Left lobe of liver (tissue), 2 donors: ENCODE data around the gene GLOD4. TPM values are rescaled to one million over a fixed set of nuclear protein-coding genes. Genes with fewer than 3 reads are reported as not detected.
"Not testable (repeated sequence)": the region's sequence is repeated elsewhere in the genome, so short reads cannot be mapped to it uniquely, and the experiment has no call there.

Source experiments
- ATAC-seq: fragments of 200-7000 bp; cut with Tn5 transposase; one replicate; pipeline ENCODE4 v1.9.1; 2020; ENCODE audit warnings: mild to moderate bottlenecking, moderate library complexity
- DNase-seq: peaks from one replicate; pipeline ENCODE4 v3.0.0-alpha.2; 2020; ENCODE audit warnings: low spot score
- total RNA-seq: library from RNA; stranded (reverse); gene quantifications from one replicate; pipeline ENCODE4 v1.2.1, GENCODE V29; 2021
- donor health status: DM: no; HTN: no; CAD: no; lungs with moderate emphysema.
- donor health status: DM: no; HTN: yes; CAD: no.

GLOD4 gene
- total RNA-seq, 1 donor from 2014 or later: 35.4 TPM

DNA sequence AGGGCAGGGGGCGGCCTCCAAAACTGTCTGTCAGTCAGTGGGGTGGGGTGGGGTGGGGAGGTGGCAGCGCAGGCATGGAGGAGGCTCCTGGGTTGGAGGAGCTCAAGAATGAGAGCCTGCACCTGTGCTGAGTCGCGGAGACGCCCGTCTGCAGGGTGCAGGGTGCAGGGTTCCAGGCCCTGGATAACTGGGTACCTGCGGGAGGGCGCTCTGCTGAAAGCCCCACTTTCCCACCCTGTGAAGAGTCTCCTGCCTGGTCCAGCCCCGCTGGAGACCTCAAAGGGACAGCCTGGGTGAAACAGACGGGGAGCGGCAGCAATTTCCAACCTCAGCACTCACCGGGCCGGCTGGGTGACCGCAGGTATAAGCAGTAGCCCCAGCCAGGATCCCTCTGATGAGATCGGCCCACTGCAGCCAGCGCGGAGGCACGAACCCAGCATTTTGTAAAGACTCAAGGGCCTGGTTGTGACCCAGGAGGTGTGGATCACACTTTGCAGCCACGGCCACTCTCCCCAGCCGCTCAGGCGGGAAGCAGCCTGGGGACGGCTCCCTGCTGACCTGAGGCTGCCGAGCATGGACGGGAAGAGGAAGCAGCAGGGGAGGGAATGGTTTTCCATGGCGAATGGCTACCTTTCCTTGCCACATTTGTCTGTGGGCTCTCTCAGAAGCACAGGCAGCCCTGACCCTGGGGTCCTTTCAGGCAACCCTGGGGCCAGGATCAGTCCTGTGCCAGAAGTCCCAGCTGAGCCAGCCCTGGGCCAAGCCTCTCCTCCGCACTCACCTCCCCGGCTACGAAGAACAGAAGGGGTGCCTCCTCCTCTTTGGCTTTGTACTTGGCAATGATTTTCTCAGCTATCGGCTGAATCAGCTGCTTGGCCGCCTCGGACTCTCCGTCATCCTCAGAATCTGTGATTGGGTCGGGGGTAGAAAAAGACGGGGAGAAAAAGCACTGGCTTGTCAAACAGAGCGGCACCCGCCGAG is 21.1 kb upstream of the GLOD4 start:
- DNase-seq (no peak), ATAC-seq (no peak)

GRCh38 chr17:802481-802880 is 20.4 kb upstream of the GLOD4 start:
- DNase-seq: no peak

GRCh38 chr17:801660-802059 is 19.6 kb upstream of the GLOD4 start:
- no peak for DNase-seq
- peak; percentile 68 for ATAC-seq

More at GRCh38 chr17:802481-802880, 20.4 kb upstream of the GLOD4 start:
- ATAC-seq: no peak

DNA sequence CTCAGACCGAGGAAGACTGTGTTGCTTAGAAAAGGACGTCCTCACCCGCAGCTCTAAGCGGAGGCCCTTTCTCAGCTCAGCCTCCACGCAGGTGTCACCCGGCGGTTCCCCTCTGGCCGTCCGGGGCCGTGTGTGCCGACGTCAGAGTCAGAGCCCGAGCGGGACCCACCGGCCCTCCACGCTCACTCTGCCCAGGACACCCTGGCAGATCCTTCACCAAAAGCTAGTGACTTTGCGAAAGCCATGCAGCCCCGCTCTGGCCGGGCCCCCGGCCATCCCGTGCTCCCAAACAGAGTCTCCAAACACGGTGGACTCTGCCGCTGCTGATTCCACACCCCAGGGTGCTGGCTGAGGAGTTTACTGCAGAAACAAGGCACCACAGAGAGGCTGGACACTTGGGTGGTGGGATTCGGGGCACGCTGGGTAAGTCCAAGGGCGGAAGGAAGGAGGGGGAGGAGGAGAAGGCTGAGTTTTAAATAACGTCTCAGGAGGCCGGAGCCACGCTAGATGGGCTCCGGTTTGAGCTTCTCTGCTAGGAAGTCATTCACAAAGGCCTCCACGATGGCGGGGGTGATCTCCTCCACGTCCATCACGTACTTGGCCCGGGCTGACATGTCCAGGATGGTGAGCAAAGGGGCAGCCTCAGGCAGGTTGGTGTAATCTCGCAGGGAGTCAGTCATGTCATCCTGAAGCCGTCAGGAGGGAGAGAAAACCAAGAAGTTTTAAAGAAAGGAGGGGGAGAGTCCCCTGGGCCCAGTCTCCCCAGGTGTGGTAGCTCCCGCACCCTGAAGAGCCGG is 18.6 kb upstream of the GLOD4 start:
- DNase-seq (no peak), ATAC-seq (no peak)

- ATAC-seq: no peak
- no peak for DNase-seq
These were observed 17.2 kb upstream of the GLOD4 start for GRCh38 chr17:799261-799660.

GRCh38 chr17:798246-798645 is 16.2 kb upstream of the GLOD4 start:
- ATAC-seq: no peak
- DNase-seq: no peak

- ATAC-seq (no peak), DNase-seq (no peak)
These were observed 15.3 kb upstream of the GLOD4 start for GRCh38 chr17:797236-797840.

DNA sequence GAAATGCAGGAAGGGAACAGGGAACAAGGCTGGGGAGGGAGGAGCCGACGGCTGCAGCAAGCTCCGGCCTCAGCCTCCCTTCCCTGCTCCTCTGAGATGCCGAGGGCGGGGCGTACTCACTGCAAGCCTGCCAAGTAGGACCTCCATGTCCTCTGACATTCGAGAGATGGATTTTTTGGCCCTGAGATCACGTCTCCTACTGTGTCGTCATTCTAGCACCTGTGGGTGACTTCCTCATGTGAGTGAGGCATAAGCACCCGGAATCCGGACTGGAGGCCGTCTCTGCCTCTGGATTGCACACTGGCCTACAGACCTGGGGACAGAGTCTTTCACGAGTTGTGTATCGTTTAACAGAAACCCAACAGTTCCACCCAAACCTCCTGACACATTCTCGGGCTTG is 14.5 kb upstream of the GLOD4 start:
- ATAC-seq (no peak), DNase-seq (no peak)

DNA sequence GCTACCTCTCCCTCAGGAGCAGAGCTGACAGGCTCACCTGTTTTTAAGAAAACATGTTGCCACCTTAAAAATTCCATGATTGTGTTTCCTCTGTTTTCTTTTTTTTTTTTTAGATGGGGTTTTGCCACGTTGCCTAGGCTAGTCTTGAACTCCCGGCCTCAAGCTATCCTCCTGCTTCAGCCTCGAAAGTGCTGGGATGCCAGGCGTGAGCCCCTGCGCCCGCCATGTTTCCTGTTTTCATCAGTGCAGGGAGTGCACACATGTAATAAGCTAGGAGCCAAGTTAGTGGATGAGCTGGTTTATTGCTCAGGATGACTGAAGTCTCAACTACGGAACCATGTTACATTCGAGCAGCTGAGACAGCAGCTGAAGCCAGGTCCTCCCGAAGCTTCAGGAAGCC is 13.6 kb upstream of the GLOD4 start:
- ATAC-seq: no peak
- no peak for DNase-seq

DNA sequence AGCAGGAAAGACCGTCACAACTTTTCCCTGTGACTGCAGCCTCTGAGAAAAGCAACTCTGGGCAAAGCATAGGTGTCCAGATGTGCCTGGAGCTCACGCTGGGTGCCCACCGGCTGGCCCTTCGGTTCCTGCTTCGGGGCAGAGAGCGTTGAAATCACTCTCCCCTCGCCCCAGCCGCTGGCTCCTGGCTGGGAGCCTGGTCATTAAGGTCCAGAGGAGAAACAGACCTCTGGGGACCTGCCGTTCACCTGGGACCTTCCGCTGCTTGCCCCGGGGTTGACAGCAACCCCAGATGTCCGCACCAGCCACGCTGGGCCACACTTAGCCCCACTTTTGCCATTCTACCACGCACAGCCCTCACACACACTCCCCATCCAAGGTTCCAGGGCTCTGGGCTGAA is 13.2 kb upstream of the GLOD4 start:
- ATAC-seq (no peak), DNase-seq (no peak)

DNA sequence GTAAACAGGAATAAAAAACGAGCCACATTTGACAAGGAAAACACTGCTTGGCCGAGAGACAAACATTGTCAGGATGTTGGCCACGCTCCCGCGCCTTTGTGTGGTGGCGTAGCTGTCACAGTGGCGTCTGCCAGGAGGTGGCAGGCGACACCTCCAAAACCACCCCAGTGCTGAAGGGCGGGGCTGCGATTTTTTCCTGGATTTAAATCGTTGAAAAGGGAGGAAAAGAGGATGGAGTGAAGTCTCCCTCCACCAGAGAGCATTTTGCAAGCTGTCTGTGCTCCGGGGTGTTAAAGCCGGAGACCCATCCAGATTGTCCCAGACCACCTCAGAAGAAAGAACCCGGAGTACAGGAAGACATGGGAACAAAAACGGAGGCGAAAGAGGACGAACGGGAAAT is 12.8 kb upstream of the GLOD4 start:
- ATAC-seq (peak; percentile 93), DNase-seq (peak; percentile 80)

DNA sequence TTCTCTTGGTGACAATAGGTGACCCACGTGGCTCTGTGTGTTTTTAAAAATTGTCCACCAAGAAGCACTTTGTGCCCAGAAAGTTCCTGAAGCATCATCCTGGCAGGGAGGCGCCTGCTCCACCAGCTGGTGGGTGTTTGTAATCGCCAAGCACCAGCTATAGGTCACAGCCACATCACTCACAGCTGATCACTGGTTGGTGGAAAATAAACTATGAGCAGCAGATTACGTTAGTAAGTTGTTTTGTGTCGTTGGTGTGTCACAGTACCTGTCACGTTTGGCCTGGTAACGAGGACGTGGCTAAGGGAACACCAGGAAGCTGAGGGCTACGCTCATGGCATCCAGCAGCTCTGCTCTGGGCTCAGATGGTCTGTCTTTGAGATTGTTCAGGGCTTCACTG is 10.2 kb upstream of the GLOD4 start:
- no peak for DNase-seq
- no peak for ATAC-seq

GRCh38 chr17:791829-792228 is 9.7 kb upstream of the GLOD4 start:
- no peak for ATAC-seq
- no peak for DNase-seq

DNA sequence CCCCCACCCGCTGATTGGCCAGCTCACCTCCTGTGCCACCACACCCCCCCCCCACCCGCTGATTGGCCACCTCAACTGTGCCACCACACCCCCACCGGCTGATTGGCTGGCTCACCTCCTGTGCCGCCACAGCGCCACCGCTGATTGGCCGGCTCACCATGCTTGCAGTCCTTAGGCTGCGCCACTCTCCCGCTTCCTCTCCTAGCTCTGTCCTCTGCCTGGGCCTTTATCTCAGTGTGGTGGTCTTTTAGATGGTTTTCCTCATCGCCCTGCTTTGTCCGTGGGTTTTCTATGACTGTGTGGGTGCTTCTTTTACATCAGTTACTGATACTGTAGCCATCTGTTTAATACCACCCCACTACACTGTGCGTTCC is 8.8 kb upstream of the GLOD4 start:
- DNase-seq, ATAC-seq: not testable (repeated sequence)

- DNase-seq, ATAC-seq: not testable (repeated sequence)
These were observed 8.1 kb upstream of the GLOD4 start for GRCh38 chr17:789931-790873.

- ATAC-seq: no peak
- no peak for DNase-seq
These were observed 7.2 kb upstream of the GLOD4 start for GRCh38 chr17:789160-789840.

DNA sequence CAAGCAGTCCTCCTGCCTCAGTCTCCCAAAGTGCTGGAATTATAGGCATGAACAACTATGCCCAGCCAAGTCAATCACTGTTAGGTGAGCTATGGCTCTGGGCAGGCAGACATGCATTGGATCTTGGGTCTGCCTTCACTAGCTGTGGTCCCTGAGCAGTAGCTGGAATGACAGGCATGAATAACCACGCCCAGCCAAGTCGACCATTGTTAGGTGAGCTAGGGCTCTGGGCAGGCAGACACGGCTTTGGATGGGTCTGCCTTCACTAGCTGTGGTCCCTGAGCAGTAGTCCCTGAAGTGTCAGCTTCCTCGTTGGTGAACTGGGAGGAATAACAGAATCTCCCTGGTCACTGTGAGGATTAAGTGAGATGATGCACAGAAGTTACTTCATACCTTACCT is 6.5 kb upstream of the GLOD4 start:
- DNase-seq: no peak
- ATAC-seq: no peak

DNA sequence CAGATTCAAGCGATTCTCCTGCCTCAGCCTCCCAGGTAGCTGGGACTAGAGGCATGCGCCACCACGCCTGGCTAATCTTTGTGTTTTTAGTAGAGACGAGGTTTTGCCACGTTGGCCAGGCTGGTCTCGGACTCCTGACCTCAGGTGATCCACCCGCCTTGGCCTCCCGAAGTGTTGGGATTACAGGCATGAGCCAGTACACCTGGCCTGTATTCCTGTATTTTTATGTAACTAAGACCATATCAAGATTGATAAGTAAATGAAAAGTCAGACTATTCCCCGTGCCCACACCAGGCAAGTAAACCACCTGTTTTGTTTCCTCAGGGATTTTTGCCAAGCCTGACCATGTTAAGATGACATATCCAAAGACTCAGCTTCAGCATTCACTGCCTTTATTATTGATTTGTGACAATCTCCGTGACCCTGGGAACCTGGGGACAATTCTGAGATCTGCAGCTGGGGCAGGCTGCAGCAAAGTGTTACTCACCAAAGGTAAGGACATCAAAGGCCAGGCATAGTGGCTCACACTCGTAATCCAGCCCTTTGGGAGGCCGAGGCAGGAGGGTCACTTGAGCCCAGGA is 5.7 kb upstream of the GLOD4 start:
- no peak for DNase-seq
- no peak for ATAC-seq

DNA sequence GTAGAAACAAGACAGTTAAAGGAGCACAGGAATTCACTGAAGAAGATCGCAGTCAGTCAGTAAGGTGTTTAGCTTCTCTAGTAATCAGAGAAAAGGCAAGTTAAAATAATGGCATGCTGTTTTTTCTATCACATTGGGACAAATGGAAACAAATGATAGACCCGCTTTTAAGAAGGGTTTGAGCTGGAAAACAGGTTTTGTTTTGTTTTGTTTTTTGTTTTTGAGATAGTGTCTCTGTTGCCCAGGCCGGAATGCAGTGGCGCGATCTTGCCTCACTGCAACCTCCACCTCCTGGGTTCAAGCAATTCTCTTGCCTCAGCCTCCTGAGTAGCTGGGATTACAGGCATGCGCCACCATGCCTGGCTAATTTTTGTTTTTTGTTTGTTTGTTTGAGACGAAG is 3.8 kb upstream of the GLOD4 start:
- not testable (repeated sequence) for ATAC-seq, DNase-seq
